GM21717 (cell line): ENCODE data around the gene CLDN15.

Source experiments
- ATAC-seq: cut with Tn5 transposase; IDR thresholded peaks from one replicate; pipeline ENCODE4 v1.9.1; 2021; ENCODE audit warnings: mild to moderate bottlenecking, moderate library complexity; ENCODE audit not compliant: unreplicated experiment

Gene CLDN15

GRCh38 chr7:101244375-101245146 is 7.0 kb upstream of the CLDN15 start, which contains the start of gene FIS1:
Gene FIS1 (minus strand): TSS chr7:101245081. CDS start chr7:101245004, 77 bp downstream.
- ATAC-seq: peak; percentile 85

- ATAC-seq: no peak
Observed at GRCh38 chr7:101243646-101244374, 6.2 kb upstream of the CLDN15 start.

- no peak for ATAC-seq
Observed at GRCh38 chr7:101241443-101242349, 4.1 kb upstream of the CLDN15 start.

GRCh38 chr7:101241015-101241363 is 3.4 kb upstream of the CLDN15 start:
- no peak for ATAC-seq

GRCh38 chr7:101240226-101241014 is 2.8 kb upstream of the CLDN15 start:
- no peak for ATAC-seq

GRCh38 chr7:101239951-101240220 is 2.3 kb upstream of the CLDN15 start:
- ATAC-seq: no peak

GRCh38 chr7:101239191-101239950 is 1.8 kb upstream of the CLDN15 start:
- no peak for ATAC-seq

- no peak for ATAC-seq
Observed at GRCh38 chr7:101238226-101239182, 902 bp upstream of the CLDN15 start.

- no peak for ATAC-seq
Observed at GRCh38 chr7:101236292-101236835, 1.2 kb downstream of the CLDN15 start.

- ATAC-seq: no peak
Observed at GRCh38 chr7:101235522-101235921, 2.1 kb downstream of the CLDN15 start.

GRCh38 chr7:101235050-101235449 is 2.6 kb downstream of the CLDN15 start:
- no peak for ATAC-seq

GRCh38 chr7:101234636-101235035 is 3.0 kb downstream of the CLDN15 start:
- ATAC-seq: no peak

GRCh38 chr7:101233907-101234547 is 3.6 kb downstream of the CLDN15 start:
- ATAC-seq: no peak

GRCh38 chr7:101232141-101232850 is 5.3 kb downstream of the CLDN15 start:
- no peak for ATAC-seq

GRCh38 chr7:101231644-101232043 is 6.0 kb downstream of the CLDN15 start:
- no peak for ATAC-seq

GRCh38 chr7:101226721-101227120 is 10.9 kb downstream of the CLDN15 start:
- no peak for ATAC-seq

- no peak for ATAC-seq
Observed at GRCh38 chr7:101225650-101226049, 12.0 kb downstream of the CLDN15 start.
